IPS-15b (cell line): Measurements from ENCODE around the gene SRXN1.
A peak's percentile ranks its signal among the peaks of the same experiment; 100 is the strongest.

Source experiments
- H3K27me3 ChIP-seq: one replicate; pipeline ENCODE4 v1.6.1; 2013; ENCODE audit warnings: low read length; ENCODE audit not compliant: control insufficient read depth, insufficient read depth
- H3K36me3 ChIP-seq: one replicate; pipeline ENCODE4 v1.6.1; 2013; ENCODE audit warnings: low read length; ENCODE audit not compliant: control insufficient read depth, insufficient read depth
- H3K4me1 ChIP-seq: one replicate; pipeline ENCODE4 v1.6.1; 2013; ENCODE audit warnings: mild to moderate bottlenecking, low read length; ENCODE audit not compliant: control insufficient read depth, insufficient read depth
- H3K4me3 ChIP-seq: one replicate; pipeline ENCODE4 v1.5.1; 2013; ENCODE audit warnings: low read depth, low read length
- H3K9ac ChIP-seq: one replicate; pipeline ENCODE4 v1.6.1; 2013; ENCODE audit warnings: low read depth, mild to moderate bottlenecking, low read length
- H3K9me3 ChIP-seq: one replicate; pipeline ENCODE4 v1.6.1; 2013; ENCODE audit warnings: mild to moderate bottlenecking, low read length; ENCODE audit not compliant: control insufficient read depth, insufficient read depth

SRXN1 gene

DNA sequence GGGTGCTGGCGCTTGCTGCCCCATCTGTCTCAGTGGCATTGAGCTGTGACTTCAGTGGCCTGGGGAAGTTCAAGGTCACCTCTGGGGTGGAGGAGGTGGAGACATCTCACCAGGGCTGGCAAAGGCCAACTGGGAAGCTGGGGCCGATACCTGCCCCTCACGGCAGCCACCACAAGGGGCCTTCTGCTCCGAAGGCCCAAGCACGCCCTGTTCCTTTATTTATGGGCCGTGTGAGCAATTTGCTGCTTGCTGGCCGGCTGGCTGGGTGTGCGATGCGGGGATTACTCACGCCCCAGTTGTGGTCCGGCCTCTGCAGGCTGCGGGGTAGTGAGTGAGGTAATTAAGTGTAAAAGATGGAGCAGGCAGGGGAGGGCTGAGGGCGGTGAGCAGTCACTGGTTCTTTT lies 35.8 kb upstream of the SRXN1 start:
- no peak overlapping the region for H3K4me3 ChIP-seq
- H3K4me1 ChIP-seq: peaks cover 2% of the 10 kb centered on the region
- no peaks in the 10 kb centered on the region for H3K9me3 ChIP-seq
- H3K9ac ChIP-seq: no peak overlapping the region
- H3K27me3 ChIP-seq: no peaks in the 10 kb centered on the region
- no peaks in the 10 kb centered on the region for H3K36me3 ChIP-seq

DNA sequence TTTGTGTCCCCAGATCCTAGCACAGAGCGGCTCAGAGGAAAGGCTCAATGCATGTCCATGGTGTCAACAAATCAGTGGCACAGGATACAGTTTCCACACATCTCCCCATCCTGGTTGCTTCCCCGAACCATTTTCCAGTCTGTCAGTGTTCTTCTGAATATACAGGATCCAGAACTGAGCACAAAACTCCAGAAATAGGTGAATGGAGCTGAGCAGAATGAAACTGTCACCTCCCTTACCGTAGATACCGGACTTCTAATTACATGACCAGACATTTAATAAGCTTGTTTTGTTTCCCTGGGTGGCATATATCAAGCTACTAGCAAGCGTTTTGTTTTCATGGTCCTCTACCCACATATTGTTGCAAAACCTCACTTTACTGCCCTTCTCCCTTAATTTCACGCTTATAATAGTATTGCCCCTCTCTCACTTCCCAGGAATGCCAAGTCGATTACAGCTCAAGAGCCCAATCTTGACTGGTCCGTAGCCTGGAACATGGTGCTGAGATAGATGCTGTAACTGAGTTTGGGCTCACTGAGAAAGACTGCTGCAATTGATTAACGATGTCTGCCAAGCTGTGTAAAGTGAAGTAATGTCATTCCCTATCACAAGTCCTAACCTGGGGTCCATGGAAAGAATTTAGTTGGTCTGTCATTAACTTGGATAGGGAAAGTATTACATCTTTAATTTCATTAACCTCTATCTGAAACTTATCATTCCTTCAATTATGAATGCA lies 34.6 kb upstream of the SRXN1 start:
- Histone ChIP-seq H3K4me3 (no peak overlapping the region), H3K36me3 (no peaks in the 10 kb centered on the region), H3K4me1 (peaks cover 2% of the 10 kb centered on the region), H3K9me3 (no peaks in the 10 kb centered on the region), H3K9ac (no peak overlapping the region), H3K27me3 (no peaks in the 10 kb centered on the region)

DNA sequence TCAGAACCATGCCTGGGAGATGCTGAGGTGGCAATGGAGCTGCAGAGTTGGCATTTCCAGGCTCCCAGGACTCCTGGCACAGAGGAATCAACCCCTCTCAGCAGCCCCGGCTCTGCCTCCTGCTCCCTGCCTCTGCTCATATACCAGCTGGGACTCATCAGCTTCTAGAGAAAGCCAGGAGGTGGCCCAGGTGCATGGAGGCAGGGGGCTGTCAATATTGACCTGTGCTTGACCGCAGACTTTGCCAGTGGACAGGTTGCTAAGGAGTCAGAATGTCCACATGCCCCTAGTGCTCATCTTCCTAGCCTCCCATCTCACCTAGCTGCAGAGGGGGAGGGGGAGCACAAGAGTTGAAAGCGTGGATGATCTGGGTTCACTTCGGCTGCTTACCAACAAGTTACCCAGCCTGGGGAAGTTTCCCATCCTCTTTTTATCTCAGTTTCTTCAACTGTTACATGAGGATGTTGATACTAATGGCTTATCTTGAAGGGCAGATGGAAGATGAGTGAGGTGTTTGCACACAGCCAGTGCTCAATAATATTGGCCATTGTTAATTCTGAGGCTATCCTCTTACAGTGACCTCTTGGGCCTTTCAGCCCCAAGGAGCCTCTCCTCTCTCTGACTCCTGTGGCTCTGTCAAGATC lies 31.8 kb upstream of the SRXN1 start:
- Histone ChIP-seq H3K36me3 (no peaks in the 10 kb centered on the region), H3K9me3 (no peaks in the 10 kb centered on the region), H3K4me3 (no peak overlapping the region), H3K4me1 (peaks cover 2% of the 10 kb centered on the region), H3K9ac (no peak overlapping the region), H3K27me3 (no peaks in the 10 kb centered on the region)

DNA sequence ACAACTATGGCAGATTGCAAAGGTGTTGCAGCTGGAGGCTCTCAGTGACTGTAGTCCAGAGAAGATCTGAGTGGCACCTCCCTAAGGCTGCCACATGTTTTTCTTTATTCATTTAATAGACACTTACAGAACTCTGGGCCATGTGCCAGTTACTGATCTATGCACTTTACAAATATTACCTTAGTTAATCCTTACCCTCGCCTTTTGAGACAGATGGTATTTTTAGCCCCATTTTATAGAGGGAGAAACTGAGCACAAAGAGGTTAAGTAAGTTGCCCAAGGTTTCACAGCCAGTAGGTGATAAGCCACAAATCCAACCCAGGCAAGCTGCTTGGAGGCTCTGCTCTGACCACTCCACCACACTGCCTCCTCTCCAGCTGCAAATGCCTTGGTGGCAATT lies 29.1 kb upstream of the SRXN1 start:
- Histone ChIP-seq H3K9me3 (no peaks in the 10 kb centered on the region), H3K9ac (no peak overlapping the region), H3K36me3 (no peaks in the 10 kb centered on the region), H3K27me3 (peaks cover 13% of the 10 kb centered on the region), H3K4me3 (no peak overlapping the region), H3K4me1 (no peaks in the 10 kb centered on the region)

DNA sequence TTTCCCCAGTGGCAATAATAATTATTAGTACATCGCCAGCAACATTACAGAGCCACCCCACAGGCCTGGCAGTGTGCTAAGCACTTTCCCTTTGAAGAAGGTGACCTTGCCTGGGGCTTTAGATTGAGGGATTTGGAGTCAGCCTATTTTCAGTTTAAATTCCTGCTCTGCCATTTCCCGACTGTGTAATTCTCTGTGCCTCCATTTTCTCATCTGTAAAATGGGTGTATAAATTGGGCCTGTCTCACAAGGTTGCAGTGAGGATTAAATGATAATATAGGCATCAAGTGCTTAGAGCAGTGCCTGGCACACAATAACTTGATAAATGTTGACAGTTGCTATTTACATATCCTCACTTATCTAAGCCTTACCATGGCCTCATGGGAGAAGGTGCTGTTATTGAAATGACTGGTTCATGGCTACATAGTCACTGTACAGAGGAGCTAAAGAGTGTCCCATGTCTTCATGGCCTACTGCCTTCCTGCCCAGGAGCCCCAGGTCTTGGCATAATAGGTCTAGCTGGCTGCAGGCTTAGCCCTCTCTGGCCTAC lies 27.7 kb upstream of the SRXN1 start:
- Histone ChIP-seq H3K36me3 (no peaks in the 10 kb centered on the region), H3K4me1 (no peaks in the 10 kb centered on the region), H3K9me3 (no peaks in the 10 kb centered on the region), H3K27me3 (peaks cover 26% of the 10 kb centered on the region), H3K4me3 (no peak overlapping the region), H3K9ac (no peak overlapping the region)

DNA sequence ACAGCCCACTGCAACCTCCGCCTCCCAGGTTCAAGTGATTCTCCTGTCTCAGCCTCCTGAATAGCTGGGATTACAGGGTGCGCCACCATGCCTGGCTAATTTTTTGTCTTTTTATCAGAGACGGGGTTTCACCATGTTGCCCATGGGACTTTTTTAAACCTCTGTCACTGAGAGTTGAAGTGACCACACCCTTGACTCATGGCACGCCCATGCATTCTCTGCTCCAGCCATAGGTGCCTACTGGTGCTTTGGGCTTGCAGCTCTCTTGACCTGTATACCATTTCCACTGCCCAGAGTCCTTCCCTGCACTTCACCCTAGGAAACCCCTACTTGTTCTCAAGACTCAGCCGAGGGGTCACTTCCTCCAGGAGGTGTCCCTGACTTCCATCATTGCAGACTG lies 25.0 kb upstream of the SRXN1 start:
- H3K9ac ChIP-seq: no peak overlapping the region
- peaks cover 48% of the 10 kb centered on the region for H3K27me3 ChIP-seq
- no peaks in the 10 kb centered on the region for H3K36me3 ChIP-seq
- no peak overlapping the region for H3K4me3 ChIP-seq
- peaks cover 2% of the 10 kb centered on the region for H3K4me1 ChIP-seq
- H3K9me3 ChIP-seq: no peaks in the 10 kb centered on the region

DNA sequence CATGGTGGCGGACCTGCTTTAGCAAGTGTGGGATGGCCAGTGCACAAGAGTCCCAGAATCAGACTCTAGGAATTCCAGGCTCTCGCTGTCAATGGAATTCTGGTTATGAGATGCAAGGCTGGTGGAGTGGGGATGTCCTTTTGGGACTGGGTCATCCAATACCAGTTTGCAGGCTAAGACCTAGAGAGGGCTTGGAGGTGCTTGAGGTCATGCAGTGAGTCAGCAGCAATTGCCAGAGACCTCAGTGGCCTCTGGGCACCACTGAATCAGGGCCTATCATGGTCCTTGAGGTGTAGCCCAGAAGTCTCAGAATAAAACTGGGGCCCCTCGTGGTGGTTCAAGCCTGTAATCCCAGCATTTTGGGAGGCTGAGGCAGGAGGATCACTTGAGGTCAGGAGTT lies 24.0 kb upstream of the SRXN1 start:
- Histone ChIP-seq H3K27me3 (peaks cover 48% of the 10 kb centered on the region), H3K9me3 (no peaks in the 10 kb centered on the region), H3K4me3 (peak overlapping the region; percentile 58), H3K4me1 (peaks cover 2% of the 10 kb centered on the region), H3K9ac (no peak overlapping the region), H3K36me3 (no peaks in the 10 kb centered on the region)

DNA sequence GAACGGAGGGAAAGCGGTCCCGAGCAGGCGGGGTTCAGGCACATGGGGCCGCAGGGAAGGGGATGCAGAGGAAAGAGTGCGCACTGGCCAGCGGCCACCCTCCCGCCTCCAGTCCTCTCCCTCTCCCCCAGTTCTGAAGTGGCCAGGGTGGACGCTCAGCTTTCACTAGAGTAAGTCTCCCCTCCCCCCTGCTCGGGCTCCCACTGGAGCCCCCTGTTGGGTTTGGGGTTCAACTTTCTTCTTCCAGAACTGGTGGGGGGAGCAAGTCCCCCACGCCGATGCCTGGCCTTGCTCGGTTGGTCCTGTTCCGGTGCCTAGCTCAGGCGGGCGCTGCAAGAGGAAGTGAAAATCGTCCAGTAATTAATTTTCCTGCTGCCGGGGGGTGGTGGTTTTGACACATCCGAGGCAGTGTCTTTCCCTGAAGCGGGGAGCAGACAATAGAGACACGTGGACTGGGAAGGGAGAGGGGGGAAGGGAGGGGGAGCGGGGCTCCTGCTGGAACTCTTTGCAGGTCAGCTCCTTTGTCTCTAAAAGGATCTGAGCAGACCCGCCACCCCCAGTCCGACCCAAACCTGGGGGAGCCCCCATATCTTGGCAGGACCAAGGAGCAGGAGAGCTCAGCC lies 23.4 kb upstream of the SRXN1 start:
- Histone ChIP-seq H3K36me3 (no peaks in the 10 kb centered on the region), H3K4me1 (peaks cover 2% of the 10 kb centered on the region), H3K27me3 (peaks cover 48% of the 10 kb centered on the region), H3K4me3 (peak overlapping the region; percentile 58), H3K9ac (peak overlapping the region; percentile 57), H3K9me3 (no peaks in the 10 kb centered on the region)

DNA sequence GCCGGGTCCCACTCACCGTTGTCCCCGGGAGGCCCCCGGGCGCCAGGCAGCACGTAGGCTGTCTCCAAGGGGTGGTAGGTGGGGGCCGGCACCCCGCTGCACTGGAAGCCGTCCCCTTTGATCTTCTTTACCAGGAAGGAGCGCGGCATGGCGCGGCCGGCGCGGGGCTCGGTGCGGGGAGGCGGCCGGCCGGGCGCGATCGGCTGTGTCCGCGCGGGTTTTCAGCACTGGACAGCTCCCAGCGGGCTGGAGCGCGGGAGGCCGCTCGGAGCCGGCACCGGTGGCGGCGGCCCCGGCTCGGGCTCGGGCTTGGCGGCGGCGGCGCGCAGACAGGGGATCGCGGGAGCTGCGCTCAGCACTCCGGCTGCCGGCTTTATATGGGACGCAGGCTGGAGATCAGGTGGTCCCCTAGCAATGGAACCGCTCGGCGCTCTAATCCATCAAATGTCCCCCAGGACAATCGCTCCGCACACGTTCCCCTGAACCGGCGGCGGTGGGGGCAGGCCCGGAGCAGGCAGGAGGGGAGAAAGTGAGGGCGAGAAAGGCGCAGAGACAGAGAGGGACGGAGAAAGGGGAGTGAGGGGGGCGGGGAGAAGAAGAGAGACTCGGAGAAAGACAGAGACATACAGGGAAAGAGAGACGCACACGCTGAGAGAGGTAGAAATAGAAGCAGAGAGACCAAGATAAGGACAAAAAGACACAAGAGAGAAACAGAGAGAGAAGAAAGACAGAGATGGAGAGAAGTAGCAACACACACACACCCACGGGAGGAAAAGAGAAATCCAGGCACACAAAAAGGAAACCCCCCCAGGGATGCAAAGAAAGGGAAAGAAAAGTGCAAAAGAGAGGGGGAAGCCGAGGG lies 22.7 kb upstream of the SRXN1 start, which contains the start of gene SCRT2:
TSS of gene SCRT2 (minus strand) at position 350 of the 862 bp plus-strand sequence. CDS start at position 149, 201 bp downstream.
- H3K9ac ChIP-seq: peak within 1 kb of the TSS; percentile 57
- peak within 1 kb of the TSS; percentile 58 for H3K4me3 ChIP-seq
- no peaks in the 10 kb centered on the region for H3K36me3 ChIP-seq
- no peaks in the 10 kb centered on the region for H3K9me3 ChIP-seq
- peaks cover 2% of the 10 kb centered on the region for H3K4me1 ChIP-seq
- H3K27me3 ChIP-seq: peaks cover 48% of the 10 kb centered on the region

DNA sequence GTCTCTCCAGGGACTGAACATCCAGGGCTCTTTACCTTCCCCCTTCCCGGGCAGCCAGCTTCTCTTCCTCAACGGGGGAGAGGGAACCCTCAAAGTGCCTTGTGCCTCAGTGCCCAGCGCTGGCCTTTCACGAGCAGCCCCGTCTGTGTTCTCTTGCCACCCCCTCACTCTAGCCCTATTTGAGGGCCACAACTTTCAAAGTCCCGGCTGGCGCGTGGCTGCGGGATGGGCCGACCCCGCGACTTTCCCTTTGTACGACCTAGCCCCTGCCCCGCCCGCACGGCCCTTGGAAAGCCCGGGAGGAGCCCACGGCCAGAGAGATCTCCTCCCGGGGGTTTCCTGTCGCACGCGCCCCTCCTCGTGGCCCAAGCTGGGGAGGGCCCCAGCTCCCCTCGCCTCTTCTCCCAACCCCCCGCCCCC lies 22.0 kb upstream of the SRXN1 start:
- peaks cover 48% of the 10 kb centered on the region for H3K27me3 ChIP-seq
- H3K4me1 ChIP-seq: peaks cover 2% of the 10 kb centered on the region
- no peaks in the 10 kb centered on the region for H3K36me3 ChIP-seq
- no peak overlapping the region for H3K9ac ChIP-seq
- H3K9me3 ChIP-seq: no peaks in the 10 kb centered on the region
- H3K4me3 ChIP-seq: peak overlapping the region; percentile 58

DNA sequence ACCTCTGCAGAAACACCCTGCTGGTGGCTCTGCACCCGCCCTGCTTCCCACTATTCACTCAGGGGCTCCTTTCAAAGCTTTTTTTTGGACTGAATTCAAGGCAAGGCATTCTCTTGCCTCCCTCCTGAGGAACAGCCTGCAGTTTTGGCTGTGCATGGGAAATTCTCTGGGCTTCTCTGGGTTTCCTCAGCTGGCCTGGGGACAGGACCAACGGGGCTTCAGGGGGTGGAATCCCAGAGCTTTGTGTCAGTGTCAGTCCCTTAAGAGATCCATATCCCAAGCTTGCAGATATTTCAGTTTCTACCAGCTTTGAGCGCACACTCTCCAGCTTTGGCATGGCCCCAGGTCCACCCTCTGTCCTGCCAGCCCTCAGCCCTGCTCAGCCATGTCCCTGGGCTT lies 20.6 kb upstream of the SRXN1 start:
- no peaks in the 10 kb centered on the region for H3K36me3 ChIP-seq
- H3K4me1 ChIP-seq: peaks cover 3% of the 10 kb centered on the region
- H3K9me3 ChIP-seq: no peaks in the 10 kb centered on the region
- peaks cover 44% of the 10 kb centered on the region for H3K27me3 ChIP-seq
- H3K4me3 ChIP-seq: no peak overlapping the region
- H3K9ac ChIP-seq: no peak overlapping the region
